Activated CD8-positive, alpha-beta memory T cell treated with anti-CD3 and anti-CD28 coated beads, Interleukin-2, amount 50 U/mL, for 1 hour (primary cell): Measurements from ENCODE around the gene CSF2.
A peak's percentile ranks its signal among the peaks of the same experiment; 100 is the strongest.
"Not testable (repeated sequence)": the region's sequence is repeated elsewhere in the genome, so short reads cannot be mapped to it uniquely, and the experiment has no call there.

Source experiments
- DNase-seq: peaks from one replicate; pipeline ENCODE4 v3.0.0-alpha.2; 2020; ENCODE audit errors: extremely low read depth

CSF2 gene

DNA sequence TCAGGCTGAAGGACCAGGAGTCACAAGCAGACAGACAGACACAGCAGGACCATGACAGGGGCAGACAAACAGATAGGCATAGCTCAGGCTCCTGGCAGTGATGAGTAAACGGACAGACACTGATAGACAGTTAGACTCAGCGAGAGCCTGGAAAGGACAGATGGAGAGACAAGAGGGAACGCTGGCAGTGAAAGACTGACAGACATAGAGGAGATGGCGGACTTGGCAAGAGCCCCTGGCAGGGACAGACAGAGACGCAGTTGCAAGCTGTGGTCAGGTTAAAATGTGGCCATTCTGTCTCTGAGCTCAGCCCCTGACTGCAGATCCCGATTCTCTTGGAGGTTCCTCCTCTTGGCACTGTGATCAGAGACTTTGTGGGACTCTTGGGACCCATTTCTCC lies 13.6 kb downstream of the CSF2 start:
- no peak for DNase-seq

GRCh38 chr5:132087661-132088060 lies 14.1 kb downstream of the CSF2 start:
- no peak for DNase-seq

DNA sequence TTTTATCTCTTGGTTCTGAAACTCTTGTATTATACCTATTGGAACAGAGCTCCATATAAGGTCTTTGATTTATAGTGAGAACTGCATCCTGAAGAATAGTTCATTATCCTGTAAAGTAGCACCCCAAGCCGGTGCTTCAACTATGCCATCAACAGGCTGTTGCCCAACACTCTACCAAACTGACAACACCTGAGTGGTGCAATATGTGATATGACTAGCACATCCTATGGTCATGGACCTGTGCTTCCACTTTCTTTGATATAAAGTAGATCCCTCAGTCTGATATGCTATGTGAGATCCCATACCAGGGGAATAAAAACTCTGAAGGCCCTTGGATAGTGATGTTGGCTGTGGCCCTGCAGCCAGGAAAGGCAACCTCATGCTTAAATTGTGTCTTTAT lies 15.8 kb downstream of the CSF2 start:
- no peak for DNase-seq

GRCh38 chr5:132090107-132090506 lies 16.5 kb downstream of the CSF2 start:
- no peak for DNase-seq

DNA sequence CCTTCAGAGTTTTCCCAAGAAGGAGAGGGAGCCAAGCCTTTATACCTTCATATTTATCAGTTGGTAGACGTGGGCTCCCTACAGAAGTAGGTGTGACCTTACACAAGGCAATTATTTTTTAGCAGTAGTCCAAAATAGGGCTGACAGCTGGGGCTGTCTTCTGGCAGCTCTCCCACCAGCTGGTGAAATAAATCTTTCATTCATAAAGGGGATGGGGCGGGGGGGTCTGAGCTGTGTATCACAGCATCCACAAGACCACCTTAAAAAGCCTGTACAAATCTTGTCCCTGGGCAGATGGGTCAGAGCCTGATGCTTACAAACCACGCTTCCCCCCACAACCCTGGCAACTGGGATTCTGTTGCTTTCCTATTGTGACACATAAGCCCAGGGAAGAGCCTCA lies 19.7 kb downstream of the CSF2 start:
- DNase-seq = no peak

- no peak for DNase-seq
These were observed 20.9 kb downstream of the CSF2 start for GRCh38 chr5:132094393-132095076.

DNA sequence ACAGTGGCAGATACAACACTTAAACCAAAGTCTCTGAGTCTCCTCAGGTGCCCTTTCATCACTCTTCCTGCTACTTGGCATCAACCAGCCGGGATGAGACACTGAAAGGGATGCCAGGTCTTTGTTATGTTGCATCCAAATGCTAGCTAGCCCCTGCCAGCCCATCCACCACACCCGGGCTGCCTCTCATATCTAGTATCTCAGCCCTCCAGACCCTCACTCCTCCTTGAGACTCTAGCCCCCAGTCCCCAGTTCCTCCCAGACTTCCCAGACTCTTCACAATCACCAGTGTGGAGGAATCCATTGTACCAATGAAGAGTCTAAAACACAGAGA lies 21.5 kb downstream of the CSF2 start:
- no peak for DNase-seq

DNA sequence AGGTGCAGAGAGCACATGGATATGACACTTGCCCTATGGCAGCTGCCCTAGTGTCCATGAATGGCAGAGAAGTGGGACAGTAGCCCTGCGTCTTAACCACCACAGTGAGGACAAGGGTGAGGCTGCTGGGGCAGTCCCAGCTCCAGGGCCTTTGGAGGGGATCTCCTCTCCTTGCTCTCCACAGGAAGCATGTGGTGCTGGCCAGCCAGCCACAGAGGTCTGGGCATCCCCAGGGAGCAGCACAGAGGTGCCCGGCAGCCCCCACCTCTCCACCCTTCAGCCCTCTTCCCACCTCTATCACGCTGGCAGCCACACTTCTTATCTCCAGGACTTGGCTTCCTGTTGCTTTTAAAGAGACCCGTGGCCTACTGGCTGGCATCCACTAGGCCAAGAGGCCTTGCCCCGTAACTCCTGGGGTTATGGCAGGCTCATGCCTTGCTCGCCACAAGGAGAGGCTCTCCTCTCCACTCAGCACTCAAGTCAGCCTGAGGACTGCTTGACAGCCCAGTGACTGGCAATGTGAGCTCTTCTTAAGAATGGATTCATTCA lies 21.9 kb downstream of the CSF2 start:
- DNase-seq = no peak

GRCh38 chr5:132096904-132097303 lies 23.3 kb downstream of the CSF2 start:
- no peak for DNase-seq

GRCh38 chr5:132098151-132098594 lies 24.6 kb downstream of the CSF2 start:
- no peak for DNase-seq

GRCh38 chr5:132098621-132099020 lies 25.0 kb downstream of the CSF2 start:
- no peak for DNase-seq

- no peak for DNase-seq
These were observed 25.6 kb downstream of the CSF2 start for GRCh38 chr5:132099076-132099748.

DNA sequence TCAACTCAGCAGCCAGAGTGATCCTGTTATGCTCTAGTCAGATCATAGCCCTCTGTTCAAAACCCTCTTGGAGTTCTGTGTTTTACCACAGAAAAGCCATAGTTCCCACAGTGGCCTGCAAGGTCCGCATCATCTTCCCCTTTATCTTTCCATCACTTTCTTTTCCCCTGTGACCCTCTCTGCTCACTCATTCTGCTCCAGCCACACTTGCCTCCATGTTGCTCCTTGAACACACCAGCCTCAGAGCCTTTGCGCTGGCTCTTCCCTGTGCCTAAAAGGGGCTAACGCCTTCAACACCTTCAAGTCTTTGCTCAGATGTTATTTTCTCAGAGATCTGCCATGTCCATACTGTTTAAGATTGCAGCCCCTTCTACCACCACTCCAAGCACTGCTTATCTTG lies 26.3 kb downstream of the CSF2 start:
- DNase-seq = no peak

GRCh38 chr5:132100672-132101261 lies 27.2 kb downstream of the CSF2 start:
- no peak for DNase-seq

DNA sequence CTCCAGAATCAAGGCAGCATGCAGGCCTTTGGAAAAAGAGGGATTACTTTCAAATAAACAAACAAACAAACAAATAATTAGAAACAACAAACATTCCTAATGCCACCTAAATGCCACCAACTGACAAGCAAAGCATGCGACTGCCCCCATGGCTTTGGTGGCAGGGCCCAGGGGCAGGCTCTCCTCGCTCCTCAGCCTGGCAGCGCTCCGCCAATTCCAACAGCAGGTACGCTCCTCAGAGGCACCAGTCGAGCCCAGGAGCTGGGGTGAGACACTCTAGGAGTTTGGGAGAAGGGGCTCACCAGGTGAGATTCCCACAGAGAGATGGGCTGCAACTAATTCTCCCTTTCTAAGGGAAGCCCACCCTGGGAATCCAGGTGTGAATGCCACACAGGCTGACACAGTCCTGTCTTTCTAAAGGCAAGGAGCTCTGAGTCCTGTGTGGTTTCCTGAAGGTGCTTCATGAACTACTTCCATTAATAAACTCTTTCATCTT lies 27.8 kb downstream of the CSF2 start:
- no peak for DNase-seq

DNA sequence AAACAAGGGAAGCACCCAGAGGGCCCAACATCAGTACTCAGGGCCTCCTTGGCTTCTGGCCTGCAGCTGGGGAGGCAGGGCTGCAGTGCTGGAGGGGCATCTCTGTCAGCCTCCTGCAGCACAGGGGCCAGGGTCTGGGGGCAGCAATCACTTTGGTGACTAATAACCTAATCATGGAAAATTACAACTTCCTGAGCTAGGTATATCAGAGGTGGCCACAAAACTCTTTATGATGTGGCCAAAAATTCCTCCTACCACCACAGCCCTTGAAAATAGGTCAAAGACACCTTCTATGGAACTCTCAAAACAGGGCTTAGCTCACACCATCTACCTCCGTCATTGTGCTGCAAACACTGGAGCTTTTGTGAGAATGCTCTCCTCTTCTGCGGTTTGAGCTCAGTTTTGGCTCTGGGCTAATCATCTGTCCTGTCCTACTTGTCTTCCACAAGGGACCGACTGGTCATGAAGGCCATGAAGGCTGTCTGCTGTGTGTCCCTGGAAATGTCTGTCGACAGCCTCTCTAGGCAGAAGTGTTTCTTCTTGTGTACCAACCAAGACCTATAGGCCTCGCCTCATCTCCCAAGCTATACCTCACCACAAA lies 28.6 kb downstream of the CSF2 start:
- no peak for DNase-seq

GRCh38 chr5:132102944-132103331 lies 29.3 kb downstream of the CSF2 start:
- no peak for DNase-seq

- DNase-seq = peak; percentile 39
These were observed 29.9 kb downstream of the CSF2 start for GRCh38 chr5:132103332-132103951.

DNA sequence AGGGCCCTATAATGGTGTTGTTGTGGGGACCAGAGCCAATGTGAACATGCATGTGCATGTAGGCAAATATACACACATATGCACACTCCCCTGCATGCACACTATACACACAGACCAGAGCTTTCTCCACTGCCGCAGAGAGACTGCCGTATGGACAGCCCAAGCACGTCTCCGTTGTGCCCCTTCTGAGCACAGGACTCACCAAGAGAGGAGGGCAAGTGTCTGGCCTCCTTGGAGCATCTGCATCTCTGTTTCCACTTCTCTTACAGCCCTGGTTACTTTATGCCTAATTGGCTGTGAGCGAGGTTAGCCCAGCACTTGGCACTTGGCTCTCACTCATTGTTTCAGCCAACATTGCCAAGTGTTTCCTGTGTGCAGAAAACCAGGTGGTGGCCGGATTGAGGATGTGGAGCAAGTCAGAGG lies 30.4 kb downstream of the CSF2 start:
- no peak for DNase-seq

GRCh38 chr5:132104556-132104955 lies 31.0 kb downstream of the CSF2 start:
- no peak for DNase-seq

DNA sequence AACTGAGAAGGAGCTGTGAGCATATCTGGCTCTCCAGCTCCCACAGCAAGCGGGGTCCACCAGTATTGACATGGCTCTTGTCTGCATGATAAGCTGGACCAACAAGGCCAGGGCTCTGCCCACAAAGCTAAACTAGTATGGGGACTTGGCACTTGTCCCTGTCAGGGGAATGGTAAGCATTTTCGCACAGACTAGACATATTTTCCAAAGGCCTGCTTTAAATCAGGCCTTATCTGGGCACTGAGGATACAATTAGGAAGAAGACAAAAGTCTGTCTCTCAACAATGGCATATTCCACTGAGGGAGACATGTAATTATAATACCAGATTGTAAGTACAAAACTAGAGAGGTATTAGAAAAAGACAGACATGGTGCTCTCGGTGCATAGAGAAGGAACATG lies 32.1 kb downstream of the CSF2 start:
- DNase-seq = no peak

DNA sequence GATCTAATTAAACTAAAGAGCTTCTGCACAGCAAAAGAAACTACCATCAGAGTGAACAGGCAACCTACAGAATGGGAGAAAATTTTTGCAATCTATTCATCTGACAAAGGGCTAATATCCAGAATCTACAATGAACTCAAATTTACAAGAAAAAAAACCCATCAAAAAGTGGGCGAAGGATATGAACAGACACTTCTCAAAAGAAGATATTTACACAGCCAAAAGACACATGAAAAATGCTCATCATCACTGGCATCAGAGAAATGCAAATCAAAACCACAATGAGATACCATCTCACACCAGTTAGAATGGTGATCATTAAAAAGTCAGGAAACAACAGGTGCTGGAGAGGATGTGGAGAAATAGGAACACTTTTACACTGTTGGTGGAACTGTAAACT lies 34.9 kb downstream of the CSF2 start:
- DNase-seq = not testable (repeated sequence)
